ENCODE measurements around the gene TNFRSF13B. TPM values are rescaled to one million over a fixed set of nuclear protein-coding genes. Genes with fewer than 3 reads are reported as not detected.

The TNFRSF13B gene
- polyA plus RNA-seq, 1 donor (not counting 4 experiments of a cell fraction or from before 2014, with no cell fraction given) = not detected

- Histone ChIP-seq H4K20me1 (ENCODE audit: control insufficient read depth, extremely low read depth, insufficient read depth, low read length) (no peaks in the 10 kb centered on the region), H3K4me1 (ENCODE audit: control insufficient read depth, extremely low read depth, insufficient read depth, low read length) (no peaks in the 10 kb centered on the region), H3K9me1 (ENCODE audit: control insufficient read depth, extremely low read depth, insufficient read depth, low read length) (no peaks in the 10 kb centered on the region), H3K36me3 (ENCODE audit: control insufficient read depth in 2 of 2, extremely low read depth in 1 of 2, insufficient read depth in 2 of 2, low read length in 2 of 2) (no peaks in the 10 kb centered on the region), H3K4me3 (ENCODE audit: control insufficient read depth in 2 of 3, extremely low read depth in 1 of 3, insufficient read depth in 2 of 3, low read depth in 1 of 3, low read length in 3 of 3) (no peak overlapping the region), H3K4me2 (ENCODE audit: control insufficient read depth, extremely low read depth, insufficient read depth, low read depth, low read length) (no peak overlapping the region), H3K9me3 (ENCODE audit: control insufficient read depth, low read depth, low read length) (no peaks in the 10 kb centered on the region), H3K79me2 (ENCODE audit: control insufficient read depth, insufficient read depth, low read length) (no peaks in the 10 kb centered on the region), H3K9ac (ENCODE audit: control insufficient read depth, extremely low read depth, insufficient read depth, low read length) (no peak overlapping the region), H3K27me3 (ENCODE audit: control insufficient read depth, extremely low read depth, insufficient read depth, low read length) (peaks cover 29% of the 10 kb centered on the region), H2AFZ (ENCODE audit: control insufficient read depth, low read length) (no peak overlapping the region), H3K27ac (ENCODE audit: control insufficient read depth, insufficient read depth, low read length) (no peak overlapping the region)
- dilution Hi-C loops (cut with MboI; ENCODE audit: extremely low pct_ligation_motif_present, low sequenced_read_pairs) = no loop called here
- TF ChIP-seq EZH2 (IDR thresholded peaks at IDR 0.05; ENCODE audit: low read length) = no peak
- TF ChIP-seq CTCF (optimal IDR thresholded peaks at IDR 0.05 in 1 of 3, IDR thresholded peaks at IDR 0.05 in 1 of 3, conservative IDR thresholded peaks at IDR 0.05 in 1 of 3; ENCODE audit: extremely low read depth in 1 of 3, insufficient read depth in 2 of 3, low read length in 3 of 3) = no peak
- DNase-seq (ENCODE audit: low read depth, low spot score) (no peak), FAIRE-seq (no peak)
Measured at GRCh38 chr17:16942141-16943031, 29.5 kb downstream of the TNFRSF13B start.

GRCh38 chr17:16941072-16942036 lies 30.6 kb downstream of the TNFRSF13B start:
- H3K4me2 ChIP-seq (ENCODE audit: control insufficient read depth, extremely low read depth, insufficient read depth, low read depth, low read length) = no peak overlapping the region
- H4K20me1 ChIP-seq (ENCODE audit: control insufficient read depth, extremely low read depth, insufficient read depth, low read length) = no peaks in the 10 kb centered on the region
- H3K27me3 ChIP-seq (ENCODE audit: control insufficient read depth, extremely low read depth, insufficient read depth, low read length) = peaks cover 34% of the 10 kb centered on the region
- no peaks in the 10 kb centered on the region for H3K9me1 ChIP-seq (ENCODE audit: control insufficient read depth, extremely low read depth, insufficient read depth, low read length)
- no peak overlapping the region for H2AFZ ChIP-seq (ENCODE audit: control insufficient read depth, low read length)
- FAIRE-seq (no peak), DNase-seq (ENCODE audit: low read depth, low spot score) (no peak)
- no peak overlapping the region for H3K27ac ChIP-seq (ENCODE audit: control insufficient read depth, insufficient read depth, low read length)
- H3K4me1 ChIP-seq (ENCODE audit: control insufficient read depth, extremely low read depth, insufficient read depth, low read length) = no peaks in the 10 kb centered on the region
- dilution Hi-C loops (cut with MboI; ENCODE audit: extremely low pct_ligation_motif_present, low sequenced_read_pairs) = no loop called here
- TF ChIP-seq CTCF (optimal IDR thresholded peaks at IDR 0.05 in 1 of 3, IDR thresholded peaks at IDR 0.05 in 1 of 3, conservative IDR thresholded peaks at IDR 0.05 in 1 of 3; ENCODE audit: extremely low read depth in 1 of 3, insufficient read depth in 2 of 3, low read length in 3 of 3) = no peak
- no peak overlapping the region for H3K9ac ChIP-seq (ENCODE audit: control insufficient read depth, extremely low read depth, insufficient read depth, low read length)
- no peaks in the 10 kb centered on the region for H3K9me3 ChIP-seq (ENCODE audit: control insufficient read depth, low read depth, low read length)
- no peaks in the 10 kb centered on the region for H3K79me2 ChIP-seq (ENCODE audit: control insufficient read depth, insufficient read depth, low read length)
- no peak overlapping the region for H3K4me3 ChIP-seq (ENCODE audit: control insufficient read depth in 2 of 3, extremely low read depth in 1 of 3, insufficient read depth in 2 of 3, low read depth in 1 of 3, low read length in 3 of 3)
- no peaks in the 10 kb centered on the region for H3K36me3 ChIP-seq (ENCODE audit: control insufficient read depth in 2 of 2, extremely low read depth in 1 of 2, insufficient read depth in 2 of 2, low read length in 2 of 2)
